Measurements from ENCODE around the gene P2RY2.

DNA sequence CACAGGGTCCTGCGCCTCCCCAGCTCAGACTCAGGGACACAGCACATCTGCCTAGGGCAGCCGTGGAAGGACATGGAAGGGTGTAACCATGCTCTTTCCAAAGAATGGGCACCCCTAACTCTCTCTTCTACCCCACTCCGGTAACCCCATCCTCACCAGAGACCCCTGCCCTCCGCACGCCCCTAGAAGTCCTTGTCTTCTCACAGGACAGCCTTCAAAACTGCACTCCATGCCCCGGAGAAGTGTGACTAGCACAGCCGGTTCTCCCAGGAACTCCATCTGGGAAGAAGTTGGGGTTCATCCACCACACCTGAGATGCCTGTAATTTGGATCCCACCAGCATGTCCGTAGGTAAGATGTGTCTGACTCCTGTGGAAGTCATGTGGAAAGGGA, 25.0 kb downstream of the P2RY2 start:
- TF ChIP-seq SMC3 (conservative IDR thresholded peaks at IDR 0.05; ENCODE audit: poor library complexity) (no peak), TAF1 (IDR thresholded peaks at IDR 0.05; ENCODE audit: low read depth) (no peak), POLR2AphosphoS5 (IDR thresholded peaks at IDR 0.05) (no peak), EZH2 (IDR thresholded peaks at IDR 0.05; ENCODE audit: borderline replicate concordance, insufficient read depth, low read length, poor library complexity, severe bottlenecking) (no peak), RAD21 (conservative IDR thresholded peaks at IDR 0.05) (no peak)
- TF ChIP-seq, protein P1, sequence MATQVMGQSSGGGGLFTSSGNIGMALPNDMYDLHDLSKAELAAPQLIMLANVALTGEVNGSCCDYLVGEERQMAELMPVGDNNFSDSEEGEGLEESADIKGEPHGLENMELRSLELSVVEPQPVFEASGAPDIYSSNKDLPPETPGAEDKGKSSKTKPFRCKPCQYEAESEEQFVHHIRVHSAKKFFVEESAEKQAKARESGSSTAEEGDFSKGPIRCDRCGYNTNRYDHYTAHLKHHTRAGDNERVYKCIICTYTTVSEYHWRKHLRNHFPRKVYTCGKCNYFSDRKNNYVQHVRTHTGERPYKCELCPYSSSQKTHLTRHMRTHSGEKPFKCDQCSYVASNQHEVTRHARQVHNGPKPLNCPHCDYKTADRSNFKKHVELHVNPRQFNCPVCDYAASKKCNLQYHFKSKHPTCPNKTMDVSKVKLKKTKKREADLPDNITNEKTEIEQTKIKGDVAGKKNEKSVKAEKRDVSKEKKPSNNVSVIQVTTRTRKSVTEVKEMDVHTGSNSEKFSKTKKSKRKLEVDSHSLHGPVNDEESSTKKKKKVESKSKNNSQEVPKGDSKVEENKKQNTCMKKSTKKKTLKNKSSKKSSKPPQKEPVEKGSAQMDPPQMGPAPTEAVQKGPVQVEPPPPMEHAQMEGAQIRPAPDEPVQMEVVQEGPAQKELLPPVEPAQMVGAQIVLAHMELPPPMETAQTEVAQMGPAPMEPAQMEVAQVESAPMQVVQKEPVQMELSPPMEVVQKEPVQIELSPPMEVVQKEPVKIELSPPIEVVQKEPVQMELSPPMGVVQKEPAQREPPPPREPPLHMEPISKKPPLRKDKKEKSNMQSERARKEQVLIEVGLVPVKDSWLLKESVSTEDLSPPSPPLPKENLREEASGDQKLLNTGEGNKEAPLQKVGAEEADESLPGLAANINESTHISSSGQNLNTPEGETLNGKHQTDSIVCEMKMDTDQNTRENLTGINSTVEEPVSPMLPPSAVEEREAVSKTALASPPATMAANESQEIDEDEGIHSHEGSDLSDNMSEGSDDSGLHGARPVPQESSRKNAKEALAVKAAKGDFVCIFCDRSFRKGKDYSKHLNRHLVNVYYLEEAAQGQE (IDR thresholded peaks at IDR 0.05; ENCODE audit: borderline replicate concordance) = no peak
- TF ChIP-seq, protein P2, sequence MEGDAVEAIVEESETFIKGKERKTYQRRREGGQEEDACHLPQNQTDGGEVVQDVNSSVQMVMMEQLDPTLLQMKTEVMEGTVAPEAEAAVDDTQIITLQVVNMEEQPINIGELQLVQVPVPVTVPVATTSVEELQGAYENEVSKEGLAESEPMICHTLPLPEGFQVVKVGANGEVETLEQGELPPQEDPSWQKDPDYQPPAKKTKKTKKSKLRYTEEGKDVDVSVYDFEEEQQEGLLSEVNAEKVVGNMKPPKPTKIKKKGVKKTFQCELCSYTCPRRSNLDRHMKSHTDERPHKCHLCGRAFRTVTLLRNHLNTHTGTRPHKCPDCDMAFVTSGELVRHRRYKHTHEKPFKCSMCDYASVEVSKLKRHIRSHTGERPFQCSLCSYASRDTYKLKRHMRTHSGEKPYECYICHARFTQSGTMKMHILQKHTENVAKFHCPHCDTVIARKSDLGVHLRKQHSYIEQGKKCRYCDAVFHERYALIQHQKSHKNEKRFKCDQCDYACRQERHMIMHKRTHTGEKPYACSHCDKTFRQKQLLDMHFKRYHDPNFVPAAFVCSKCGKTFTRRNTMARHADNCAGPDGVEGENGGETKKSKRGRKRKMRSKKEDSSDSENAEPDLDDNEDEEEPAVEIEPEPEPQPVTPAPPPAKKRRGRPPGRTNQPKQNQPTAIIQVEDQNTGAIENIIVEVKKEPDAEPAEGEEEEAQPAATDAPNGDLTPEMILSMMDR (IDR thresholded peaks at IDR 0.05; ENCODE audit: poor library complexity, severe bottlenecking) = no peak
